ENCODE measurements around the gene KCNE2. TPM values are rescaled to one million over a fixed set of nuclear protein-coding genes. Genes with fewer than 3 reads are reported as not detected.

The KCNE2 gene
- polyA plus RNA-seq, 1 donor (not counting 4 experiments of a cell fraction or from before 2014, with no cell fraction given), result not detected

DNA sequence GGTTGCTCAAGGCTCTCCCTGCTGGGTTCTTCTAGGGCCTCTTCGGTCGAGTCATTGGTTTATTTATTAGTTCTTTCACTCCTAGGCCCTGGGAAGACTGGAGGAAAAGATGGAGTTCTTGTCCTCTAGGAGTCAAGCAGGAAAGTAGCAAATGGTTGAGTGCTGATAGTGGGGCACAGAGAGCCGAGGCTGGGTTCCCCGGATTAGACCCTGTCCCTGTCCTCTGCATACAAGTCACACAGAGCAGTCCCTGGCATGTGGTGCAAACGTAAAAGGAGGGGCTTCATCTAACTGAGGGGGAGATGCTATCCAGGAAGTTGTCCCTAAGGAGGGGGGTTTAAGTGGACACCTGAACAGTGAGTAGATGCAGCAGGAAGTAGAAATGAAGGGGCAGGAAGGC is 19.2 kb upstream of the KCNE2 start:
- no peak for DNase-seq (ENCODE audit: low read depth, low spot score)
- Histone ChIP-seq H3K27ac (ENCODE audit: control insufficient read depth, insufficient read depth, low read length) (no peak overlapping the region), H4K20me1 (ENCODE audit: control insufficient read depth, extremely low read depth, insufficient read depth, low read length) (no peaks in the 10 kb centered on the region), H3K79me2 (ENCODE audit: control insufficient read depth, insufficient read depth, low read length) (no peaks in the 10 kb centered on the region), H3K9me3 (ENCODE audit: control insufficient read depth, low read depth, low read length) (no peaks in the 10 kb centered on the region), H3K9me1 (ENCODE audit: control insufficient read depth, extremely low read depth, insufficient read depth, low read length) (no peaks in the 10 kb centered on the region), H3K4me2 (ENCODE audit: control insufficient read depth, extremely low read depth, insufficient read depth, low read depth, low read length) (no peak overlapping the region), H3K4me3 (ENCODE audit: control insufficient read depth in 2 of 3, extremely low read depth in 1 of 3, insufficient read depth in 2 of 3, low read depth in 1 of 3, low read length in 3 of 3) (no peak overlapping the region), H3K27me3 (ENCODE audit: control insufficient read depth, extremely low read depth, insufficient read depth, low read length) (peaks cover 11% of the 10 kb centered on the region), H3K9ac (ENCODE audit: control insufficient read depth, extremely low read depth, insufficient read depth, low read length) (no peak overlapping the region), H3K4me1 (ENCODE audit: control insufficient read depth, extremely low read depth, insufficient read depth, low read length) (no peaks in the 10 kb centered on the region), H2AFZ (ENCODE audit: control insufficient read depth, low read length) (no peak overlapping the region), H3K36me3 (ENCODE audit: control insufficient read depth in 2 of 2, extremely low read depth in 1 of 2, insufficient read depth in 2 of 2, low read length in 2 of 2) (no peaks in the 10 kb centered on the region)
- dilution Hi-C loops (cut with MboI; ENCODE audit: extremely low pct_ligation_motif_present, low sequenced_read_pairs), result no loop called here
- no peak for FAIRE-seq
- TF ChIP-seq, protein P1, sequence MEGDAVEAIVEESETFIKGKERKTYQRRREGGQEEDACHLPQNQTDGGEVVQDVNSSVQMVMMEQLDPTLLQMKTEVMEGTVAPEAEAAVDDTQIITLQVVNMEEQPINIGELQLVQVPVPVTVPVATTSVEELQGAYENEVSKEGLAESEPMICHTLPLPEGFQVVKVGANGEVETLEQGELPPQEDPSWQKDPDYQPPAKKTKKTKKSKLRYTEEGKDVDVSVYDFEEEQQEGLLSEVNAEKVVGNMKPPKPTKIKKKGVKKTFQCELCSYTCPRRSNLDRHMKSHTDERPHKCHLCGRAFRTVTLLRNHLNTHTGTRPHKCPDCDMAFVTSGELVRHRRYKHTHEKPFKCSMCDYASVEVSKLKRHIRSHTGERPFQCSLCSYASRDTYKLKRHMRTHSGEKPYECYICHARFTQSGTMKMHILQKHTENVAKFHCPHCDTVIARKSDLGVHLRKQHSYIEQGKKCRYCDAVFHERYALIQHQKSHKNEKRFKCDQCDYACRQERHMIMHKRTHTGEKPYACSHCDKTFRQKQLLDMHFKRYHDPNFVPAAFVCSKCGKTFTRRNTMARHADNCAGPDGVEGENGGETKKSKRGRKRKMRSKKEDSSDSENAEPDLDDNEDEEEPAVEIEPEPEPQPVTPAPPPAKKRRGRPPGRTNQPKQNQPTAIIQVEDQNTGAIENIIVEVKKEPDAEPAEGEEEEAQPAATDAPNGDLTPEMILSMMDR (optimal IDR thresholded peaks at IDR 0.05 in 1 of 3, IDR thresholded peaks at IDR 0.05 in 1 of 3, conservative IDR thresholded peaks at IDR 0.05 in 1 of 3; ENCODE audit: extremely low read depth in 1 of 3, insufficient read depth in 2 of 3, low read length in 3 of 3), result no peak
- TF ChIP-seq EZH2 (IDR thresholded peaks at IDR 0.05; ENCODE audit: low read length), result no peak

DNA sequence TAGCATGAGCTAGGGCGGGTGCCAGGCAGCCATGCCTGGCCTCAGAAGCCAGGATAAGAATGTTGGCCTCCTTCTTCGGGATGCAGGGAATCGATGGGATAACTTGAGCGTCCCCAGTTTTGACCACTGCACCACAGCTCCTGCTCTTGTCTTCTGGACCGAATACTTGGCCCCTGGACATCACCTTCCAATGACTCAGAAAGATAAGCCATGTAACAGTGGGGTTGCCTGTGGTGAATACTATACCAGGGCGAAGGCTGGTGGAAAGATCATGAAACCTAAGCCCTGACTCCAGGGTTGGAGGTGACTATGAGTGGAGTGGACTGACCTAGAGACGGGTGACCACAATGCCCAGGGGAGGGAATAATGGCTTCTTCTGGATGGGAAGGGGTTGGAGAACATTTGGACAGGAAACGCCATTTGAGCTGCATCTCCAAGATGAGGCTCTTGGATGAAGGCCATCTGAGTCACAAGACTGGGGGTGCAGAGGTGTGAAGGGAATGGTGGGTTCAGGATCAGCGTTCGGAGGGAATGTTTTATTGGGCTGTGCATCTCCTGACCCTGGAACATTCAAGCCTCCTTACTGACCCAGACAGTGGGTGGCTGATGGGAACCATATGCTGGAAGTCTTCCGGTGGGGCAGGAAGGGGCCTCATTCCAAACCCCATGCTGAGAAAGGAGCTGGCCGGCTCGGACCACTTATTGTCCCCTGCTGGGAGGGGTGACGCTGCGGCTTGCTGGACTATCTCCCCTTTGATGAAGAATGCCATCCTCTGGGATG is 18.5 kb upstream of the KCNE2 start:
- DNase-seq (ENCODE audit: low read depth, low spot score) (no peak), FAIRE-seq (no peak)
- Histone ChIP-seq H3K9ac (ENCODE audit: control insufficient read depth, extremely low read depth, insufficient read depth, low read length) (no peak overlapping the region), H2AFZ (ENCODE audit: control insufficient read depth, low read length) (no peak overlapping the region), H3K4me1 (ENCODE audit: control insufficient read depth, extremely low read depth, insufficient read depth, low read length) (no peaks in the 10 kb centered on the region), H3K27ac (ENCODE audit: control insufficient read depth, insufficient read depth, low read length) (no peak overlapping the region), H3K9me3 (ENCODE audit: control insufficient read depth, low read depth, low read length) (no peaks in the 10 kb centered on the region), H4K20me1 (ENCODE audit: control insufficient read depth, extremely low read depth, insufficient read depth, low read length) (no peaks in the 10 kb centered on the region), H3K79me2 (ENCODE audit: control insufficient read depth, insufficient read depth, low read length) (no peaks in the 10 kb centered on the region), H3K36me3 (ENCODE audit: control insufficient read depth in 2 of 2, extremely low read depth in 1 of 2, insufficient read depth in 2 of 2, low read length in 2 of 2) (no peaks in the 10 kb centered on the region), H3K4me3 (ENCODE audit: control insufficient read depth in 2 of 3, extremely low read depth in 1 of 3, insufficient read depth in 2 of 3, low read depth in 1 of 3, low read length in 3 of 3) (no peak overlapping the region), H3K9me1 (ENCODE audit: control insufficient read depth, extremely low read depth, insufficient read depth, low read length) (no peaks in the 10 kb centered on the region), H3K27me3 (ENCODE audit: control insufficient read depth, extremely low read depth, insufficient read depth, low read length) (peaks cover 6% of the 10 kb centered on the region), H3K4me2 (ENCODE audit: control insufficient read depth, extremely low read depth, insufficient read depth, low read depth, low read length) (no peak overlapping the region)
- TF ChIP-seq, protein P1 (optimal IDR thresholded peaks at IDR 0.05 in 1 of 3, IDR thresholded peaks at IDR 0.05 in 1 of 3, conservative IDR thresholded peaks at IDR 0.05 in 1 of 3; ENCODE audit: extremely low read depth in 1 of 3, insufficient read depth in 2 of 3, low read length in 3 of 3), result no peak
- no peak for TF ChIP-seq EZH2 (IDR thresholded peaks at IDR 0.05; ENCODE audit: low read length)
- dilution Hi-C loops (cut with MboI; ENCODE audit: extremely low pct_ligation_motif_present, low sequenced_read_pairs), result no loop called here

Data from keratinocyte (primary cell).